Activated CD8-positive, alpha-beta T cell treated with anti-CD3 and anti-CD28 coated beads for 36 hours (primary cell): ENCODE measurements around the gene SLC38A11. TPM values are rescaled to one million over a fixed set of nuclear protein-coding genes. Genes with fewer than 3 reads are reported as not detected.

ENCODE experiments used
- ATAC-seq: fragments of 200-7000 bp; cut with Tn5 transposase; one replicate; pipeline ENCODE4 v1.10.0; 2021; ENCODE audit warnings: mild to moderate bottlenecking, moderate library complexity
- CTCF ChIA-PET: fragments of 350-600 bp; sonication (Branson Sonifier 250); formaldehyde crosslinking; loops from one replicate; lab custom pipeline; 2021; ENCODE audit warnings: antibody characterized with exemption; lab: Charles Lee
- POLR2A ChIA-PET: fragments of 350-600 bp; sonication (Branson Sonifier 250); formaldehyde crosslinking; loops from one replicate; lab custom pipeline; 2021; ENCODE audit warnings: antibody characterized with exemption; lab: Charles Lee
- DNase-seq: peaks from one replicate; pipeline ENCODE4 v3.0.0-alpha.2; 2020
- H3K27ac Mint-ChIP-seq: one replicate; pipeline ENCODE4 v1.8.0; 2021; ENCODE audit warnings: mild to moderate bottlenecking, mixed read lengths
- H3K27me3 Mint-ChIP-seq: one replicate; pipeline ENCODE4 v1.8.0; 2021; ENCODE audit warnings: mixed read lengths
- H3K36me3 Mint-ChIP-seq: one replicate; pipeline ENCODE4 v1.8.0; 2021; ENCODE audit warnings: low read depth, mixed read lengths
- H3K4me1 Mint-ChIP-seq: one replicate; pipeline ENCODE4 v1.8.0; 2021; ENCODE audit warnings: low read depth, mixed read lengths
- H3K4me3 Mint-ChIP-seq: one replicate; pipeline ENCODE4 v1.8.0; 2021; ENCODE audit warnings: mild to moderate bottlenecking, moderate library complexity, mixed read lengths
- H3K9me3 Mint-ChIP-seq: one replicate; pipeline ENCODE4 v1.8.0; 2021; ENCODE audit warnings: mixed read lengths
- intact Hi-C: fragments of 100-400 bp; cut with micrococcal nuclease; formaldehyde crosslinking; loops from one replicate; pipeline ENCODE4 v1.10.0; 2022
- total RNA-seq, 2 experiments: library from RNA; stranded (reverse); gene quantifications; one replicate each; pipeline ENCODE4 v1.2.3, GENCODE V29; 2021
- TF ChIP-seq, protein P1 (sequence below): fragments of 200-600 bp; IDR thresholded peaks from one replicate; pipeline ENCODE4 v1.8.0; 2022; ENCODE audit warnings: antibody characterized with exemption, mild to moderate bottlenecking

Gene SLC38A11
- total RNA-seq, 2 experiments from 2014 or later: not detected

DNA sequence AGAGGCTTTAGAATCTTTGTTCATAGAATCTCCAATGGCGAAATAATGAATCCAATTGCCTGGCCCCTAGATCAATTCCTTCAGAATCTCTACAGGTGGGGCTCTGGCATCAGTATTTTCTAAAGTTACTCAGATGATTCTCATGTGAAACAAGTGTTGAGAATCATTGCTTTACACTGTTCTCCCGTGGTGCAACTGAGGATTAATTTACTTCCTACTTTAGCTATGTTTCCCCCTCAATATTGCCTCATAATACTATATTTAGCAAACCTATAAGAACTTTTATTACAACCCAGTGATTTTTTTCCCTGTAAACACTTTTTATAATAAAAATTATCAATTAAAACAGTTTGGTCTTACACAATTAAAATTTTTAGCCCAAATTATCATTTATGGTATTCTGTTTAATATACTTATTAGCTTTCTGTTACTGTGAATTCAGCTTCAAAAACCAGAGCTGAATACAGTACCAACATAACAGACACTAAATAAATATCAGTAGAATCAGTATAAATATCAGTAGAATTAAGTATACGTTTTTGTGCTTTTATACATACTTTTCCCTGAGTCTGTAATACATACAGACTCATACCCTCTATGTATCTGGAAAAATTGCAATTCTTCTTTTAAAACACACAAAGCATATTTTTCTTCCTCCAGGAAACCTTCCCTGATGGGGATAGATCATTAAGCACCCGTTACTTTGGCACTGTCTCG lies 20.8 kb downstream of the SLC38A11 start:
- intact Hi-C loops: no loop called here
- POLR2A ChIA-PET: no interaction called here
- no peak overlapping the region for H3K27ac Mint-ChIP-seq
- no peaks in the 10 kb centered on the region for H3K27me3 Mint-ChIP-seq
- no peak overlapping the region for H3K4me3 Mint-ChIP-seq
- H3K4me1 Mint-ChIP-seq: no peaks in the 10 kb centered on the region
- no peaks in the 10 kb centered on the region for H3K9me3 Mint-ChIP-seq
- TF ChIP-seq, protein P1, sequence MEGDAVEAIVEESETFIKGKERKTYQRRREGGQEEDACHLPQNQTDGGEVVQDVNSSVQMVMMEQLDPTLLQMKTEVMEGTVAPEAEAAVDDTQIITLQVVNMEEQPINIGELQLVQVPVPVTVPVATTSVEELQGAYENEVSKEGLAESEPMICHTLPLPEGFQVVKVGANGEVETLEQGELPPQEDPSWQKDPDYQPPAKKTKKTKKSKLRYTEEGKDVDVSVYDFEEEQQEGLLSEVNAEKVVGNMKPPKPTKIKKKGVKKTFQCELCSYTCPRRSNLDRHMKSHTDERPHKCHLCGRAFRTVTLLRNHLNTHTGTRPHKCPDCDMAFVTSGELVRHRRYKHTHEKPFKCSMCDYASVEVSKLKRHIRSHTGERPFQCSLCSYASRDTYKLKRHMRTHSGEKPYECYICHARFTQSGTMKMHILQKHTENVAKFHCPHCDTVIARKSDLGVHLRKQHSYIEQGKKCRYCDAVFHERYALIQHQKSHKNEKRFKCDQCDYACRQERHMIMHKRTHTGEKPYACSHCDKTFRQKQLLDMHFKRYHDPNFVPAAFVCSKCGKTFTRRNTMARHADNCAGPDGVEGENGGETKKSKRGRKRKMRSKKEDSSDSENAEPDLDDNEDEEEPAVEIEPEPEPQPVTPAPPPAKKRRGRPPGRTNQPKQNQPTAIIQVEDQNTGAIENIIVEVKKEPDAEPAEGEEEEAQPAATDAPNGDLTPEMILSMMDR: peak; percentile 9
- no peak for DNase-seq
- no peak for ATAC-seq
- no peaks in the 10 kb centered on the region for H3K36me3 Mint-ChIP-seq
- CTCF ChIA-PET: no interaction called here

DNA sequence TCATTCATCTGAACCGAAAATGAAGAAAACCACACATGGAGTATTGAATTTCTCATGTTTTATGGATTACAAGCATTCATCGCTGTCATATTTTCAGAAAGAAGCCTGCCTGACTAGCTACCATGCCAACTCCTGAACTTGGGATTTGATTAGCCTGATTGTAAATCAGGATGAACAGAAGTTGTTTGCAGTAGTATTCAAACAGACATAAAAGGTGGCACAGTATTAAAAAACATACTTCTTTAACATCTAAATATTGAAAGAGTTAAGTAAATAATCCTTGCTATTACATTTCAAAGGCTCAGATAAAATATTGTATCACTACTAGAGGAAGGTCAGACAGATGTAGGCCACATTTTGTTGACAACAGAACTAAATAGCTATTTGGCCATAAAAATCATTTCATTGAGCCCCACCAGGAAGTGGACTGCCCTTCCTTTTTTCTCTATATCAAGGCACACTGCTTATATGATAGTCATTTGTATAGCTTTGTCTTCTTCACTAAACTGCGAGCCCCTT lies 21.6 kb downstream of the SLC38A11 start:
- Mint-ChIP-seq H3K36me3 (no peaks in the 10 kb centered on the region), H3K27me3 (no peaks in the 10 kb centered on the region), H3K4me3 (no peak overlapping the region), H3K4me1 (no peaks in the 10 kb centered on the region), H3K9me3 (no peaks in the 10 kb centered on the region), H3K27ac (no peak overlapping the region)
- CTCF ChIA-PET: no interaction called here
- POLR2A ChIA-PET: no interaction called here
- ATAC-seq (no peak), DNase-seq (no peak)
- intact Hi-C loops: no loop called here
- TF ChIP-seq, protein P1: no peak

DNA sequence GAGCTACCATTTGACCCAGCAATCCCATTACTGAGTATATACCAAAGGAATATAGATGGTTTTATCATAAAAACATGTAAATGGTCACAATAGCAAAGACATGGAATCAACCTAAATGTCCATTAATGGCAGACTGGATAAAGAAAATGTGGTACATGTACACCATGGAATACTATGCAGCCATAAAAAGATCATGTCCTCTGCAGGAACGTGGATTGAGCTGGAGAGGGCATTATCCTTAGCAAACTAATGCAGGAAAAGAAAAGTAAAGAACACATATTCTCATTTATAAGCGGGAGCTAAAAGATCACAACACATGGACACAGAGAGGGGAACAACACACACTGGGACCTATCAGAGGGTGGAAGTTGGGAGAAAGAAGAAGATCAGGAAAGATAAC lies 22.9 kb downstream of the SLC38A11 start:
- H3K4me3 Mint-ChIP-seq: no peak overlapping the region
- ChIA-PET POLR2A (interaction anchor here (0.9 kb wide), 1 partner anchor 11 kb away, joined by 4 read pairs; no protein-coding TSS in a partner anchor), CTCF (interaction anchor here (2.9 kb wide), 1 partner anchor 19 kb away, joined by 7 read pairs; no protein-coding TSS in a partner anchor)
- ATAC-seq (no peak), DNase-seq (no peak)
- no peaks in the 10 kb centered on the region for H3K27me3 Mint-ChIP-seq
- intact Hi-C loops: no loop called here
- no peaks in the 10 kb centered on the region for H3K36me3 Mint-ChIP-seq
- TF ChIP-seq, protein P1: no peak
- peaks cover 1% of the 10 kb centered on the region for H3K9me3 Mint-ChIP-seq
- H3K27ac Mint-ChIP-seq: no peak overlapping the region
- no peaks in the 10 kb centered on the region for H3K4me1 Mint-ChIP-seq

DNA sequence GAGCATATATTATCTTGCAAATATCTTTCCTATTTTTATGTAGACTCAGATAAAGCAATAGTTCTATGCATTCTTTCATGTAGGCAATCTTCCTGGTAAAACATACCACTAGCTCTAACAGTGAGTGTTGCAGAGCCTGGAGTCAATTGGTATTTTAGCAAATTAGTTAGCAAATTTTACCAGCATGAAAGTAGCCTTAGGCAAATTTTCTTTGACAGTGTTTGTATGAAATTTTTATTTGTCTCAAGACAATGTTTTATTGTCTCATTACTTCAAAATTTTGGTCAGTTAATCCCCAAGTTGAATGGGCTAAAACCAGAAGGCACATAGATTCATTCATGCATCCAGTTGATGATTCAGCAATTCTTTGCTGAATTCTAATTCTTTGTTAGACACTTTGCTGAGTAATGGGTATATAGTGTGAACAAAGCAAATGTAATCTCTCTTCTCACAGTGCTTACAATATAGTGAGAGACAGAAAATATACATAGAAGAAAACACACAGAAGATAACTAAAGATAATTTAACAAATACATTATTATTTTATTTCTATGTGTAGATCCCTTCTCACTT lies 27.1 kb downstream of the SLC38A11 start:
- no peak for DNase-seq
- POLR2A ChIA-PET: no interaction called here
- no peaks in the 10 kb centered on the region for H3K27me3 Mint-ChIP-seq
- no peak overlapping the region for H3K4me3 Mint-ChIP-seq
- ATAC-seq: no peak
- CTCF ChIA-PET: no interaction called here
- H3K9me3 Mint-ChIP-seq: peaks cover 2% of the 10 kb centered on the region
- intact Hi-C loops: no loop called here
- TF ChIP-seq, protein P1: no peak
- no peaks in the 10 kb centered on the region for H3K36me3 Mint-ChIP-seq
- no peak overlapping the region for H3K27ac Mint-ChIP-seq
- H3K4me1 Mint-ChIP-seq: no peaks in the 10 kb centered on the region

DNA sequence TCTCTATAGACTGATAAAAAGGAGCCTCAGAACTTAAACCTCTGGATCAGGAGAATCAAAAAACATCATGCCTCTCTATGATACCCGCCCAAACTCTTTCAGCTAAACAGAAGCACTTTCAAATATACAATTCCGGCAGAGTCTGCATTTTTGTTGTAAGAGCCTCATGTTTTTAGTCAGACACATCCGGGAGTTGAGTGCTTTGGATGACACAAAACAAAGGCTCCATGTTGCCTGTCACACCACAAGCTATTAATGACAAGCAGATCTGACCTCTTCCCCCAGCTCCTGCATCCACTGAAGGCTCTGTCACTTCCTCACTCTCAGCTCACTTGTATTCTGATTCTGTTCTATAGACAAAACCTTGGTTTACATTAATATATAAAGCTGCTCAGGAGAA lies 33.2 kb downstream of the SLC38A11 start:
- Mint-ChIP-seq H3K27me3 (no peaks in the 10 kb centered on the region), H3K4me3 (no peak overlapping the region), H3K36me3 (no peaks in the 10 kb centered on the region), H3K4me1 (no peaks in the 10 kb centered on the region), H3K27ac (no peak overlapping the region), H3K9me3 (no peaks in the 10 kb centered on the region)
- ChIA-PET POLR2A (interaction anchor here (0.9 kb wide), 1 partner anchor 10 kb away, joined by 4 read pairs; no protein-coding TSS in a partner anchor), CTCF (no interaction called here)
- no peak for DNase-seq
- intact Hi-C loops: no loop called here
- no peak for ATAC-seq
- TF ChIP-seq, protein P1: no peak
